B cell (primary cell): Measurements from ENCODE around the gene NT5DC2. TPM values are rescaled to one million over a fixed set of nuclear protein-coding genes. Genes with fewer than 3 reads are reported as not detected.

Source experiments
- ATAC-seq: fragments of 200-7000 bp; cut with Tn5 transposase; one replicate; pipeline ENCODE4 v1.10.0; 2021; ENCODE audit warnings: low read depth, mild to moderate bottlenecking, moderate number of reproducible peaks, moderate library complexity
- CTCF ChIA-PET: fragments of 350-600 bp; sonication (Branson Sonifier 250); formaldehyde crosslinking; loops from one replicate; lab custom pipeline; 2021; ENCODE audit warnings: antibody characterized with exemption, inconsistent platforms; lab: Charles Lee
- POLR2A ChIA-PET: fragments of 350-600 bp; sonication (Branson Sonifier 250); formaldehyde crosslinking; loops from one replicate; lab custom pipeline; 2021; ENCODE audit warnings: antibody characterized with exemption; lab: Charles Lee
- DNase-seq: peaks from one replicate; pipeline ENCODE4 v3.0.0; 2013
- H2AFZ ChIP-seq: 2 replicates; pipeline ENCODE4 v1.6.1; 2012; ENCODE audit warnings: mild to moderate bottlenecking, low read depth, low read length; ENCODE audit not compliant: insufficient read depth, poor library complexity, severe bottlenecking
- H3K27ac ChIP-seq, 2 donors: 1 replicate in 1 of 2; 2 replicates in 1 of 2; pipeline ENCODE4 v1.5.1; 2012 to 2013; ENCODE audit warnings: low read length in 2 of 2, mild to moderate bottlenecking in 2 of 2, moderate library complexity in 1 of 2
- H3K27me3 ChIP-seq, 4 experiments: fragments of 200-600 bp in 1 of 4; sonication (generic) in 1 of 4; replicated peaks in 1 of 4; 1 replicate in 2 of 4; 2 replicates in 2 of 4; pipeline versions ENCODE4 v1.6.1 to v1.7.0; 2013 to 2016; ENCODE audit warnings: low read length in 3 of 4, mild to moderate bottlenecking in 2 of 4, mixed read lengths in 1 of 4, moderate library complexity in 1 of 4; ENCODE audit not compliant: insufficient read depth in 4 of 4, control insufficient read depth in 3 of 4; ENCODE audit errors: control extremely low read depth in 1 of 4
- H3K36me3 ChIP-seq, 2 experiments: replicated peaks in 1 of 2; 1 replicate in 1 of 2; 2 replicates in 1 of 2; pipeline versions ENCODE4 v1.6.1 to v1.7.1; 2013; ENCODE audit warnings: low read length in 1 of 2; ENCODE audit not compliant: insufficient read depth in 2 of 2, control insufficient read depth in 1 of 2; ENCODE audit errors: control extremely low read depth in 1 of 2, extremely low read depth in 1 of 2
- H3K4me1 ChIP-seq, 2 donors: fragments of 200-600 bp in 1 of 2; sonication (generic) in 1 of 2; 1 replicate in 1 of 2; 2 replicates in 1 of 2; pipeline versions ENCODE4 v1.5.1 to v1.6.1; 2013 to 2017; ENCODE audit warnings: low read length in 2 of 2; ENCODE audit not compliant: control insufficient read depth in 2 of 2, insufficient read depth in 2 of 2
- H3K4me2 ChIP-seq: replicated peaks from 2 replicates; pipeline ENCODE3; 2012; ENCODE audit warnings: mild to moderate bottlenecking, low read depth, low read length; ENCODE audit not compliant: poor library complexity, severe bottlenecking
- H3K4me3 ChIP-seq, 5 experiments: fragments of 200-600 bp in 1 of 5; sonication (generic) in 1 of 5; 1 replicate in 3 of 5; 2 replicates in 2 of 5; pipeline versions ENCODE4 v1.5.1 to v1.7.0; 2011 to 2016; ENCODE audit warnings: low read length in 4 of 5, mild to moderate bottlenecking in 4 of 5, low read depth in 2 of 5, control low read depth in 1 of 5, moderate library complexity in 1 of 5; ENCODE audit not compliant: insufficient read depth in 1 of 5; ENCODE audit errors: control extremely low read depth in 1 of 5, extremely low read depth in 1 of 5
- H3K79me2 ChIP-seq: fragments of 200-600 bp; sonication (generic); one replicate; pipeline ENCODE4 v1.6.0; 2016; ENCODE audit warnings: low read length; ENCODE audit not compliant: control insufficient read depth, insufficient read depth
- H3K9ac ChIP-seq: fragments of 200-600 bp; sonication (generic); 2 replicates; pipeline ENCODE4 v1.6.1; 2017; ENCODE audit warnings: mild to moderate bottlenecking, low read length, moderate library complexity
- H3K9me3 ChIP-seq, 3 donors: one replicate each; pipeline versions ENCODE4 v1.6.1 to v1.7.1; 2013; ENCODE audit warnings: low read length in 2 of 3; ENCODE audit not compliant: control insufficient read depth in 2 of 3, insufficient read depth in 1 of 3; ENCODE audit errors: control extremely low read depth in 1 of 3
- H4K20me1 ChIP-seq: 2 replicates; pipeline ENCODE4 v1.6.0; 2012; ENCODE audit warnings: mild to moderate bottlenecking, low read length; ENCODE audit not compliant: insufficient read depth, control insufficient read depth, poor library complexity, severe bottlenecking
- H3K27ac Mint-ChIP-seq: one replicate; pipeline ENCODE4 v1.8.0; 2021; ENCODE audit warnings: mixed read lengths
- H3K27me3 Mint-ChIP-seq: one replicate; pipeline ENCODE4 v1.8.0; 2021; ENCODE audit warnings: mixed read lengths
- H3K4me1 Mint-ChIP-seq: one replicate; pipeline ENCODE4 v1.8.0; 2021; ENCODE audit warnings: mixed read lengths
- H3K4me3 Mint-ChIP-seq: one replicate; pipeline ENCODE4 v1.8.0; 2021; ENCODE audit warnings: mixed read lengths
- H3K9me3 Mint-ChIP-seq: one replicate; pipeline ENCODE4 v1.8.0; 2022; ENCODE audit warnings: mixed read lengths; ENCODE audit not compliant: insufficient read depth
- CTCF ChIP-seq: fragments of 200-600 bp; IDR thresholded peaks from one replicate; pipeline ENCODE4 v1.8.0; 2022; ENCODE audit warnings: antibody characterized with exemption, mild to moderate bottlenecking
- EZH2 ChIP-seq: IDR thresholded peaks from 2 replicates; pipeline ENCODE4 v1.6.1; 2012; ENCODE audit warnings: borderline replicate concordance, low read depth, mild to moderate bottlenecking, moderate library complexity, low read length; ENCODE audit not compliant: insufficient read depth, poor library complexity, severe bottlenecking
- WGBS: methylation state at CpG from one replicate; pipeline ENCODE4 v1.1.5; 2013; ENCODE audit warnings: missing lambda C conversion rate; ENCODE audit not compliant: insufficient coverage; 5-methylcytosine and 5-hydroxymethylcytosine counted together
- intact Hi-C: fragments of 100-400 bp; cut with micrococcal nuclease; formaldehyde crosslinking; loops from one replicate; pipeline ENCODE4 v1.10.0; 2022
- polyA plus RNA-seq: library from polyadenylated mRNA; depleted of rRNA; stranded (reverse); fragments of >200 nt; gene quantifications from 2 replicates; pipeline ENCODE4 v1.2.3, GENCODE V29; 2012
- total RNA-seq, 2 donors: library from RNA; stranded (reverse); fragments of 120-200 nt in 1 of 2; gene quantifications; 1 replicate in 1 of 2; 2 replicates in 1 of 2; pipeline versions ENCODE4 v1.2.3 to v1.2.4, GENCODE V29; 2013 to 2022

The NT5DC2 gene
- total and polyA plus RNA-seq, 2 donors (not counting 1 experiment from before 2014, with no cell fraction given): 11.2 to 11.9 TPM

- POLR2A ChIA-PET: interaction anchor here (0.6 kb wide), 1 partner anchor 612 kb away, joined by 4 read pairs; no protein-coding TSS in a partner anchor
- H3K27ac Mint-ChIP-seq: no peak overlapping the region
- no peak overlapping the region for H3K4me3 Mint-ChIP-seq
These were observed 7.7 kb downstream of the NT5DC2 start for GRCh38 chr3:52525680-52526561.

More at GRCh38 chr3:52525680-52526561, 7.7 kb downstream of the NT5DC2 start:
- Mint-ChIP-seq H3K27me3 (no peaks in the 10 kb centered on the region), H3K9me3 (no peaks in the 10 kb centered on the region), H3K4me1 (no peaks in the 10 kb centered on the region)
- Histone ChIP-seq H3K79me2 (no peaks in the 10 kb centered on the region), H2AFZ (no peak overlapping the region), H3K27me3 (no peaks in the 10 kb centered on the region), H3K36me3 (no peaks in the 10 kb centered on the region), H3K4me2 (no peak overlapping the region), H3K9me3 (no peaks in the 10 kb centered on the region), H3K9ac (no peak overlapping the region), H3K4me3 (no peak overlapping the region), H3K27ac (no peak overlapping the region), H4K20me1 (no peaks in the 10 kb centered on the region), H3K4me1 (no peaks in the 10 kb centered on the region)
- 83% methylated on average over 6 of the region's 9 CpGs for WGBS
- ATAC-seq: no peak
- CTCF ChIA-PET: interaction anchor here (0.6 kb wide), 1 partner anchor 542 kb away, joined by 3 read pairs; no protein-coding TSS in a partner anchor
- no peak for DNase-seq
- TF ChIP-seq EZH2 (no peak), CTCF (no peak)
- intact Hi-C loops: no loop called here
